MM.1S (cell line): ENCODE results near the gene RIPOR3.

ENCODE experiments used
- CTCF ChIP-seq: fragments of 300-600 bp; sonication (generic); IDR thresholded peaks from 2 replicates; pipeline ENCODE4 v1.5.1; 2016; ENCODE audit warnings: antibody characterized with exemption, low read length, mixed read lengths
- EZH2 ChIP-seq: fragments of 300-600 bp; sonication (generic); optimal IDR thresholded peaks from 2 replicates; pipeline ENCODE3; 2017; ENCODE audit warnings: low read depth, mild to moderate bottlenecking, antibody characterized with exemption, low read length, mixed read lengths

DNA sequence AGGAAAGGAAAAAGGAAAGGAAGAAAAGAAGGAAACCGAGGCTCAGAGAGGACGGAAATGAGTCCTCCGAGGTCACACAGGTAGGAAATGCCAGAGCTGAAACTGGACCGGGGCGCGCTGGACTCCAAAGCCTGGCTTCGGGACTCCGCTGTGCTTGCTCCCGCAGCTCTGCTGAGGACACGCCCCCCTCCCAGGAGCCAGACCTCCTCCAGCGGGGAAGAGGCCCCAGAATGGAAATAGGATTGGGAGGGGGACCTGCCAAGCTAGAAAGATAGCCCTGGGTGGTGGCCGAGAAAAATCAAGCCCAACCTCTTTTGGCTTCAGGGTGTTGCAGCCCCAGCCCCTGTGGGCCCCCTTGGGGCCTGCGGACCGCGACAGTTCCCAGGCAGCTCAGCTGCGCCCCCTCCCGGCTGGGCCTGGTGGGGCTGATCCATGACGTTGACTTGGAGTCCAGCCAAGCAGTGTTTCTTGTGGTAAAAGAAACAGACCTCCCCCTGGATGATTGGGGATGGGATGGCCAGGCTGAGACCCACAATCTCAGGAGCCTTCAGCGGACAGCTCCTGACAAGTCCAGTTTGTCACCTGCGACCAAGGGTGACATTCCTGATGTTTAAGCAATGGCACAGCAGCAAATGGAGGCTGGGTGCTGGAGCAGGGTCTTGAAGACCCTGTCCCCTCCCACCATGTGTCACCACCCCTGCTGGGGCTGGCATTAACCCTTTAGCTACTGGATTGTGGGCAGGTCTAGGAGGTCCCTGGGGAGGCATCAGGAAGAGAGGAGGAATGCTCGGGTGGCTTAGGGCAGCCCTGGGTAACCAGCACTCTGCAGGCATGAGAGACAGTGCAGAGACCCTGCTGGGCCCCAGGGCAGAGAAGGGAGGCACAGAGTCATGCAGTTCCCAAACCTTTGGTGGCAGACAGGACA lies 55.4 kb downstream of the RIPOR3 start:
- TF ChIP-seq CTCF (peak; percentile 94), EZH2 (no peak)
